Chondrocyte (in vitro differentiated cells): ENCODE results near the gene CSRNP3. TPM values are rescaled to one million over a fixed set of nuclear protein-coding genes. Genes with fewer than 3 reads are reported as not detected.

ENCODE experiments used
- DNase-seq: peaks from one replicate; pipeline ENCODE4 v3.0.0; 2021; ENCODE audit warnings: mixed read lengths, low spot score
- H3K27ac Mint-ChIP-seq: one replicate; pipeline ENCODE4 v1.8.0; 2021; ENCODE audit warnings: mild to moderate bottlenecking, moderate library complexity, mixed read lengths; ENCODE audit not compliant: unreplicated experiment
- H3K27me3 Mint-ChIP-seq: 2 replicates; pipeline ENCODE4 v1.8.0; 2021; ENCODE audit warnings: low read depth, mixed read lengths
- H3K36me3 Mint-ChIP-seq: 2 replicates; pipeline ENCODE4 v1.8.0; 2021; ENCODE audit warnings: low read depth, mixed read lengths
- H3K4me1 Mint-ChIP-seq: 2 replicates; pipeline ENCODE4 v1.8.0; 2021; ENCODE audit warnings: low read depth, mild to moderate bottlenecking, mixed read lengths
- H3K4me3 Mint-ChIP-seq: one replicate; pipeline ENCODE4 v1.8.0; 2021; ENCODE audit warnings: mild to moderate bottlenecking, moderate library complexity, mixed read lengths; ENCODE audit not compliant: unreplicated experiment
- H3K9me3 Mint-ChIP-seq: 2 replicates; pipeline ENCODE4 v1.8.0; 2021; ENCODE audit warnings: low read depth, mixed read lengths
- CTCF ChIP-seq: fragments of 200-600 bp; sonication (generic); IDR thresholded peaks from 2 replicates; pipeline ENCODE4 v1.5.0; 2021; ENCODE audit warnings: antibody characterized with exemption, mild to moderate bottlenecking, moderate library complexity
- total RNA-seq: library from RNA; stranded (reverse); gene quantifications from 3 replicates; pipeline ENCODE4 v1.2.1, GENCODE V29; 2021

CSRNP3 gene
- total RNA-seq, 1 donor from 2014 or later, result 3.7 TPM

GRCh38 chr2:165428926-165429325 is 40.6 kb upstream of the CSRNP3 start:
- H3K27ac Mint-ChIP-seq, result no peak overlapping the region
- no peak for TF ChIP-seq CTCF
- H3K9me3 Mint-ChIP-seq, result no peaks in the 10 kb centered on the region
- H3K36me3 Mint-ChIP-seq, result no peaks in the 10 kb centered on the region
- H3K27me3 Mint-ChIP-seq, result no peaks in the 10 kb centered on the region
- H3K4me1 Mint-ChIP-seq, result peaks cover 9% of the 10 kb centered on the region
- DNase-seq, result no peak
- no peak overlapping the region for H3K4me3 Mint-ChIP-seq

- Mint-ChIP-seq H3K36me3 (no peaks in the 10 kb centered on the region), H3K4me1 (peaks cover 6% of the 10 kb centered on the region), H3K27me3 (no peaks in the 10 kb centered on the region), H3K4me3 (no peak overlapping the region), H3K27ac (no peak overlapping the region), H3K9me3 (no peaks in the 10 kb centered on the region)
- no peak for DNase-seq
- no peak for TF ChIP-seq CTCF
These were observed 38.5 kb upstream of the CSRNP3 start for GRCh38 chr2:165431014-165431413.

GRCh38 chr2:165432234-165432966 is 37.1 kb upstream of the CSRNP3 start:
- DNase-seq, result no peak
- peaks cover 6% of the 10 kb centered on the region for H3K4me1 Mint-ChIP-seq
- no peak for TF ChIP-seq CTCF
- H3K27me3 Mint-ChIP-seq, result no peaks in the 10 kb centered on the region
- H3K27ac Mint-ChIP-seq, result no peak overlapping the region
- H3K9me3 Mint-ChIP-seq, result no peaks in the 10 kb centered on the region
- H3K4me3 Mint-ChIP-seq, result no peak overlapping the region
- no peaks in the 10 kb centered on the region for H3K36me3 Mint-ChIP-seq

GRCh38 chr2:165434865-165435496 is 34.5 kb upstream of the CSRNP3 start:
- Mint-ChIP-seq H3K4me1 (peaks cover 3% of the 10 kb centered on the region), H3K27ac (no peak overlapping the region), H3K4me3 (no peak overlapping the region), H3K27me3 (no peaks in the 10 kb centered on the region), H3K36me3 (no peaks in the 10 kb centered on the region), H3K9me3 (no peaks in the 10 kb centered on the region)
- no peak for TF ChIP-seq CTCF
- no peak for DNase-seq

- DNase-seq, result no peak
- Mint-ChIP-seq H3K4me3 (no peak overlapping the region), H3K27me3 (no peaks in the 10 kb centered on the region), H3K9me3 (no peaks in the 10 kb centered on the region), H3K36me3 (no peaks in the 10 kb centered on the region), H3K27ac (no peak overlapping the region), H3K4me1 (peaks cover 9% of the 10 kb centered on the region)
- no peak for TF ChIP-seq CTCF
These were observed 33.9 kb upstream of the CSRNP3 start for GRCh38 chr2:165435611-165436010.
